Neural cell (in vitro differentiated cells): Measurements from ENCODE around the gene MMRN1. TPM values are rescaled to one million over a fixed set of nuclear protein-coding genes. Genes with fewer than 3 reads are reported as not detected.

Source experiments
- H2AFZ ChIP-seq: fragments of 200-600, 300-800 bp; sonication (generic), shearing (Covaris generic); 2 replicates; pipeline ENCODE4 v1.6.0; 2014; ENCODE audit warnings: low read depth, mild to moderate bottlenecking, antibody characterized with exemption, low read length, moderate library complexity
- H3F3A ChIP-seq: fragments of 200-600 bp; shearing (Covaris generic); 2 replicates; pipeline ENCODE4 v1.6.1; 2016; ENCODE audit warnings: mild to moderate bottlenecking, moderate library complexity, mixed read lengths, antibody characterized with exemption, low read length; ENCODE audit not compliant: insufficient read depth, poor library complexity, severe bottlenecking
- H3K27ac ChIP-seq: fragments of 200-600, 300-800 bp; sonication (generic), shearing (Covaris generic); 2 replicates; pipeline ENCODE4 v1.5.1; 2014; ENCODE audit warnings: mild to moderate bottlenecking, low read length, moderate library complexity
- H3K27me3 ChIP-seq: fragments of 300-800, 200-600 bp; sonication (generic), shearing (Covaris generic); 2 replicates; pipeline ENCODE4 v1.6.0; 2014; ENCODE audit warnings: mild to moderate bottlenecking, low read depth, low read length, moderate library complexity; ENCODE audit not compliant: insufficient read depth
- H3K36me3 ChIP-seq: fragments of 300-800, 200-600 bp; sonication (generic), shearing (Covaris generic); 2 replicates; pipeline ENCODE4 v1.5.1; 2014; ENCODE audit warnings: mild to moderate bottlenecking, antibody characterized with exemption, low read length, moderate library complexity; ENCODE audit not compliant: insufficient read depth
- H3K4me2 ChIP-seq: fragments of 300-800, 200-600 bp; sonication (generic), shearing (Covaris generic); 2 replicates; pipeline ENCODE4 v1.6.0; 2014; ENCODE audit warnings: mild to moderate bottlenecking, low read length
- H3K4me3 ChIP-seq: fragments of 300-800, 200-600 bp; sonication (generic), shearing (Covaris generic); 2 replicates; pipeline ENCODE4 v1.5.1; 2014; ENCODE audit warnings: mild to moderate bottlenecking, low read length, moderate library complexity
- H3K79me2 ChIP-seq: fragments of 200-600 bp; shearing (Covaris generic); replicated peaks from 2 replicates; pipeline ENCODE4 v1.6.0; 2014; ENCODE audit warnings: mild to moderate bottlenecking, low read length, moderate library complexity; ENCODE audit not compliant: insufficient read depth
- H3K9ac ChIP-seq: fragments of 300-800, 200-600 bp; sonication (generic), shearing (Covaris generic); 2 replicates; pipeline ENCODE4 v1.6.1; 2016; ENCODE audit warnings: mild to moderate bottlenecking, low read length, mixed read lengths
- H3K9me2 ChIP-seq: fragments of 200-600 bp; shearing (Covaris generic); 2 replicates; pipeline ENCODE4 v1.6.1; 2016; ENCODE audit warnings: mild to moderate bottlenecking, low read length, mixed read lengths; ENCODE audit not compliant: insufficient read depth
- H3K9me3 ChIP-seq: fragments of 200-600, 300-800 bp; sonication (generic), shearing (Covaris generic); 2 replicates; pipeline ENCODE4 v1.6.1; 2016; ENCODE audit warnings: mild to moderate bottlenecking, mixed run types, low read length, moderate library complexity, mixed read lengths
- H4K20me1 ChIP-seq: fragments of 200-600 bp; shearing (Covaris generic); 2 replicates; pipeline ENCODE4 v1.6.1; 2016; ENCODE audit warnings: mild to moderate bottlenecking, mixed run types; ENCODE audit not compliant: insufficient read depth
- CTCF ChIP-seq: fragments of 450-650 bp; IDR thresholded peaks from 2 replicates; pipeline ENCODE4 v1.5.1; 2014; ENCODE audit warnings: antibody characterized with exemption, mild to moderate bottlenecking, moderate library complexity; ENCODE audit not compliant: poor library complexity, severe bottlenecking
- EP300 ChIP-seq: fragments of 450-650 bp; conservative IDR thresholded peaks from 2 replicates; pipeline ENCODE4 v1.6.1; 2014; ENCODE audit warnings: antibody characterized with exemption, mild to moderate bottlenecking, moderate library complexity; ENCODE audit not compliant: poor library complexity, severe bottlenecking
- EZH2 ChIP-seq: fragments of 200-600, 300-800 bp; shearing (Covaris generic), sonication (generic); IDR thresholded peaks from 2 replicates; pipeline ENCODE4 v1.6.1; 2014; ENCODE audit warnings: antibody characterized with exemption, low read length, borderline replicate concordance, mild to moderate bottlenecking; ENCODE audit not compliant: insufficient read depth, poor library complexity, severe bottlenecking
- MXI1 ChIP-seq: fragments of 450-650 bp; conservative IDR thresholded peaks from 2 replicates; pipeline ENCODE4 v1.6.1; 2014; ENCODE audit warnings: antibody characterized with exemption, mild to moderate bottlenecking; ENCODE audit not compliant: poor library complexity, severe bottlenecking
- POLR2AphosphoS5 ChIP-seq: IDR thresholded peaks from 2 replicates; pipeline ENCODE4 v1.6.1; 2012
- RAD21 ChIP-seq: fragments of 450-650 bp; conservative IDR thresholded peaks from 2 replicates; pipeline ENCODE4 v1.6.1; 2014; ENCODE audit warnings: antibody characterized with exemption, mild to moderate bottlenecking, moderate library complexity
- REST ChIP-seq: IDR thresholded peaks from 2 replicates; pipeline ENCODE4 v1.6.1; 2012; ENCODE audit warnings: borderline replicate concordance
- SMC3 ChIP-seq: fragments of 450-650 bp; conservative IDR thresholded peaks from 2 replicates; pipeline ENCODE4 v1.6.1; 2014; ENCODE audit warnings: antibody characterized with exemption, mild to moderate bottlenecking, moderate library complexity; ENCODE audit not compliant: poor library complexity
- TAF1 ChIP-seq: IDR thresholded peaks from 2 replicates; pipeline ENCODE4 v1.6.1; 2012; ENCODE audit warnings: low read depth
- polyA plus RNA-seq: library from polyadenylated mRNA; depleted of rRNA; stranded (reverse); fragments of >200 nt; gene quantifications from 2 replicates; pipeline ENCODE4 v1.2.3, GENCODE V29; 2014

Gene MMRN1
- polyA plus RNA-seq, 1 donor from 2014 or later: 2.2 TPM

GRCh38 chr4:89995814-89996213 is 101.2 kb downstream of the MMRN1 start:
- Histone ChIP-seq H4K20me1 (no peaks in the 10 kb centered on the region), H2AFZ (no peak overlapping the region), H3K9me3 (no peaks in the 10 kb centered on the region), H3K36me3 (no peaks in the 10 kb centered on the region), H3K27ac (no peak overlapping the region), H3K4me3 (no peak overlapping the region), H3K9ac (no peak overlapping the region), H3F3A (no peaks in the 10 kb centered on the region), H3K4me2 (no peak overlapping the region), H3K9me2 (no peaks in the 10 kb centered on the region), H3K79me2 (no peaks in the 10 kb centered on the region), H3K27me3 (no peaks in the 10 kb centered on the region)
- no peak for TF ChIP-seq EP300
- no peak for TF ChIP-seq RAD21
- no peak for TF ChIP-seq EZH2
- TF ChIP-seq MXI1: no peak
- TF ChIP-seq CTCF: no peak
- TF ChIP-seq POLR2AphosphoS5: no peak

GRCh38 chr4:89997171-89997704 is 102.6 kb downstream of the MMRN1 start:
- no peaks in the 10 kb centered on the region for H3K9me3 ChIP-seq
- TF ChIP-seq CTCF (no peak), MXI1 (no peak), SMC3 (no peak), RAD21 (no peak), TAF1 (no peak), REST (no peak), POLR2AphosphoS5 (no peak), EZH2 (no peak)
- H3K27ac ChIP-seq: peak overlapping the region; percentile 88
- no peaks in the 10 kb centered on the region for H3K79me2 ChIP-seq
- no peaks in the 10 kb centered on the region for H4K20me1 ChIP-seq
- peak overlapping the region; percentile 55 for H3K4me3 ChIP-seq
- peak overlapping the region; percentile 66 for H3K4me2 ChIP-seq
- peak overlapping the region; percentile 7 for H2AFZ ChIP-seq
- H3F3A ChIP-seq: no peaks in the 10 kb centered on the region
- H3K36me3 ChIP-seq: no peaks in the 10 kb centered on the region
- peak overlapping the region; percentile 53 for H3K9ac ChIP-seq
- H3K9me2 ChIP-seq: no peaks in the 10 kb centered on the region
- no peaks in the 10 kb centered on the region for H3K27me3 ChIP-seq
